MCF 10A (cell line): Measurements from ENCODE around the gene TLR9. TPM values are rescaled to one million over a fixed set of nuclear protein-coding genes. Genes with fewer than 3 reads are reported as not detected.
A peak's percentile ranks its signal among the peaks of the same experiment; 100 is the strongest.

ENCODE experiments used
- BruUV-seq: library from RNA; stranded (reverse); fragments of 400-500 nt; replicated peaks from 2 replicates; lab custom pipeline; 2021; lab: Mats Ljungman, UMichigan
- CTCF ChIA-PET: fragments of 300-600 bp; sonication (Branson Sonifier 250); formaldehyde crosslinking; extraction: SDS; loops from one replicate; lab custom pipeline; 2021; ENCODE audit warnings: antibody characterized with exemption, inconsistent platforms; lab: Yijun Ruan, JAX
- POLR2A ChIA-PET: fragments of 300-600, 350-650 bp; sonication (Branson Sonifier 250); formaldehyde crosslinking; extraction: SDS; loops from one replicate; lab custom pipeline; 2020; ENCODE audit warnings: antibody characterized with exemption, inconsistent platforms; lab: Yijun Ruan, JAX
- DNase-seq: peaks from one replicate; pipeline ENCODE4 v3.0.0-alpha.2; 2018; ENCODE audit not compliant: unreplicated experiment
- H3K27ac Mint-ChIP-seq: one replicate; pipeline ENCODE4 v1.8.0; 2022; ENCODE audit warnings: mild to moderate bottlenecking, low read depth, mixed read lengths; ENCODE audit not compliant: unreplicated experiment
- H3K27me3 Mint-ChIP-seq: one replicate; pipeline ENCODE4 v1.8.0; 2022; ENCODE audit warnings: mixed read lengths; ENCODE audit not compliant: insufficient read depth, unreplicated experiment
- H3K36me3 Mint-ChIP-seq: one replicate; pipeline ENCODE4 v1.8.0; 2022; ENCODE audit warnings: mild to moderate bottlenecking, moderate library complexity, mixed read lengths; ENCODE audit not compliant: insufficient read depth, unreplicated experiment
- H3K4me1 Mint-ChIP-seq: one replicate; pipeline ENCODE4 v1.8.0; 2022; ENCODE audit warnings: mixed read lengths; ENCODE audit not compliant: insufficient read depth, unreplicated experiment
- H3K4me3 Mint-ChIP-seq: one replicate; pipeline ENCODE4 v1.8.0; 2022; ENCODE audit warnings: mild to moderate bottlenecking, moderate library complexity, mixed read lengths; ENCODE audit not compliant: unreplicated experiment
- H3K9me3 Mint-ChIP-seq: one replicate; pipeline ENCODE4 v1.8.0; 2022; ENCODE audit warnings: mixed read lengths; ENCODE audit not compliant: unreplicated experiment
- CTCF ChIP-seq: fragments of 200-600 bp; IDR thresholded peaks from one replicate; pipeline ENCODE4 v1.8.0; 2022; ENCODE audit warnings: antibody characterized with exemption, mild to moderate bottlenecking; ENCODE audit not compliant: unreplicated experiment
- intact Hi-C: fragments of 100-400 bp; cut with micrococcal nuclease; formaldehyde crosslinking; loops from 2 replicates; pipeline ENCODE4 v1.14.1; 2022
- total RNA-seq: library from RNA; stranded (reverse); gene quantifications from 2 replicates; pipeline ENCODE4 v1.2.3, GENCODE V29; 2022

The TLR9 gene
- total RNA-seq, 1 experiment from 2014 or later: not detected

GRCh38 chr3:52202384-52203077, 22.9 kb downstream of the TLR9 start:
- Mint-ChIP-seq H3K27me3 (no peaks in the 10 kb centered on the region), H3K9me3 (no peaks in the 10 kb centered on the region), H3K4me1 (peaks cover 30% of the 10 kb centered on the region), H3K4me3 (no peak overlapping the region), H3K36me3 (peaks cover 81% of the 10 kb centered on the region), H3K27ac (no peak overlapping the region)
- no TSS peak for BruUV-seq
- ChIA-PET POLR2A (interaction anchor here (0.9 kb wide), 1 partner anchor 9 kb away, joined by 3 read pairs; no protein-coding TSS in a partner anchor), CTCF (interaction anchor here (1.0 to 2.7 kb wide), 3 partner anchors 18 to 149 kb away, joined by 3 to 16 read pairs (median 6); no protein-coding TSS in a partner anchor)
- no peak for DNase-seq
- no peak for TF ChIP-seq CTCF
- intact Hi-C loops: no loop called here

- Mint-ChIP-seq H3K27ac (no peak overlapping the region), H3K4me3 (no peak overlapping the region), H3K4me1 (peaks cover 39% of the 10 kb centered on the region), H3K36me3 (peaks cover 67% of the 10 kb centered on the region), H3K9me3 (no peaks in the 10 kb centered on the region), H3K27me3 (no peaks in the 10 kb centered on the region)
- intact Hi-C loops: no loop called here
- ChIA-PET CTCF (interaction anchor here (2.7 kb wide), 1 partner anchor 20 kb away, joined by 16 read pairs; no protein-coding TSS in a partner anchor), POLR2A (interaction anchor here (0.6 to 1.7 kb wide), 2 partner anchors 15 to 492 kb away, joined by 4 read pairs; no protein-coding TSS in a partner anchor)
- no peak for DNase-seq
- TSS peak; percentile 2 for BruUV-seq
- TF ChIP-seq CTCF: no peak
These were observed 24.3 kb downstream of the TLR9 start for GRCh38 chr3:52200981-52201679.

- intact Hi-C loops: loop anchor here (2.0 kb wide), 1 partner anchor 44 kb away; the partner anchor contains the start of gene POC1A
- peaks cover 25% of the 10 kb centered on the region for H3K4me1 Mint-ChIP-seq
- H3K36me3 Mint-ChIP-seq: peaks cover 47% of the 10 kb centered on the region
- no TSS peak for BruUV-seq
- DNase-seq: no peak
- ChIA-PET CTCF (no interaction called here), POLR2A (interaction anchor here (0.8 to 1.0 kb wide), 2 partner anchors 45 to 203 kb away, joined by 3 read pairs; partner anchors contain the start of genes POC1A and RPL29)
- no peak for TF ChIP-seq CTCF
- H3K4me3 Mint-ChIP-seq: peak overlapping the region; percentile 97
- peak overlapping the region; percentile 70 for H3K27ac Mint-ChIP-seq
- H3K9me3 Mint-ChIP-seq: no peaks in the 10 kb centered on the region
- no peaks in the 10 kb centered on the region for H3K27me3 Mint-ChIP-seq
These were observed 26.5 kb downstream of the TLR9 start for GRCh38 chr3:52198643-52199608.
